ENCODE results near the gene TMEM25. TPM values are rescaled to one million over a fixed set of nuclear protein-coding genes. Genes with fewer than 3 reads are reported as not detected.

TMEM25 gene
- polyA plus RNA-seq, 1 donor from 2014 or later: 139 TPM

DNA sequence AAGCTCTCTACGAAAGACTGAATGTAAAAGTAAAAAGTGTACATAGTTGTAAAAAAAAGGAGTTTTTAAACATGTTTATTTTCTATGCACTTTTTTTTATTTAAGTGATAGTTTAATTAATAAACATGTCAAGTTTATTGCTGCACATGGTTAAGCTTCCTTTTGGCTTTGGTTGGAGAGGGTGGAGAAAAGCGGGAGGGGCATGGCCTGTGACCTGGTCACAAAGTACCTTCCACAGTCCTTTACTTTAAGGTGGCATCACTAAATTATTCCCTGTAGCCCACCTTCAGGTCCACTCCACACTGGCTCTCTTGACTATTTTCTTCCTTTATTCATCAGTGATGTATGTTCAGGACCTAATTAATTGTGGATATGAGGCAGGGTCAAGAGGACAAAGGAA, 4.3 kb upstream of the TMEM25 start:
- no peaks in the 10 kb centered on the region for H4K20me1 ChIP-seq (ENCODE audit: insufficient read depth)
- no peaks in the 10 kb centered on the region for H3F3A ChIP-seq (ENCODE audit: insufficient read depth, low read length, poor library complexity, severe bottlenecking)
- no peak overlapping the region for H2AFZ ChIP-seq (ENCODE audit: low read depth, low read length)
- no peaks in the 10 kb centered on the region for H3K9me2 ChIP-seq (ENCODE audit: insufficient read depth, low read length)
- no peak overlapping the region for H3K4me2 ChIP-seq (ENCODE audit: low read length)
- TF ChIP-seq EZH2 (IDR thresholded peaks at IDR 0.05; ENCODE audit: borderline replicate concordance, insufficient read depth, low read length, poor library complexity, severe bottlenecking): no peak
- TF ChIP-seq POLR2AphosphoS5 (IDR thresholded peaks at IDR 0.05): no peak
- no peak for TF ChIP-seq MXI1 (conservative IDR thresholded peaks at IDR 0.05; ENCODE audit: poor library complexity, severe bottlenecking)
- TF ChIP-seq TAF1 (IDR thresholded peaks at IDR 0.05; ENCODE audit: low read depth): no peak
- TF ChIP-seq, protein P1, sequence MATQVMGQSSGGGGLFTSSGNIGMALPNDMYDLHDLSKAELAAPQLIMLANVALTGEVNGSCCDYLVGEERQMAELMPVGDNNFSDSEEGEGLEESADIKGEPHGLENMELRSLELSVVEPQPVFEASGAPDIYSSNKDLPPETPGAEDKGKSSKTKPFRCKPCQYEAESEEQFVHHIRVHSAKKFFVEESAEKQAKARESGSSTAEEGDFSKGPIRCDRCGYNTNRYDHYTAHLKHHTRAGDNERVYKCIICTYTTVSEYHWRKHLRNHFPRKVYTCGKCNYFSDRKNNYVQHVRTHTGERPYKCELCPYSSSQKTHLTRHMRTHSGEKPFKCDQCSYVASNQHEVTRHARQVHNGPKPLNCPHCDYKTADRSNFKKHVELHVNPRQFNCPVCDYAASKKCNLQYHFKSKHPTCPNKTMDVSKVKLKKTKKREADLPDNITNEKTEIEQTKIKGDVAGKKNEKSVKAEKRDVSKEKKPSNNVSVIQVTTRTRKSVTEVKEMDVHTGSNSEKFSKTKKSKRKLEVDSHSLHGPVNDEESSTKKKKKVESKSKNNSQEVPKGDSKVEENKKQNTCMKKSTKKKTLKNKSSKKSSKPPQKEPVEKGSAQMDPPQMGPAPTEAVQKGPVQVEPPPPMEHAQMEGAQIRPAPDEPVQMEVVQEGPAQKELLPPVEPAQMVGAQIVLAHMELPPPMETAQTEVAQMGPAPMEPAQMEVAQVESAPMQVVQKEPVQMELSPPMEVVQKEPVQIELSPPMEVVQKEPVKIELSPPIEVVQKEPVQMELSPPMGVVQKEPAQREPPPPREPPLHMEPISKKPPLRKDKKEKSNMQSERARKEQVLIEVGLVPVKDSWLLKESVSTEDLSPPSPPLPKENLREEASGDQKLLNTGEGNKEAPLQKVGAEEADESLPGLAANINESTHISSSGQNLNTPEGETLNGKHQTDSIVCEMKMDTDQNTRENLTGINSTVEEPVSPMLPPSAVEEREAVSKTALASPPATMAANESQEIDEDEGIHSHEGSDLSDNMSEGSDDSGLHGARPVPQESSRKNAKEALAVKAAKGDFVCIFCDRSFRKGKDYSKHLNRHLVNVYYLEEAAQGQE (IDR thresholded peaks at IDR 0.05; ENCODE audit: borderline replicate concordance): no peak
- TF ChIP-seq EP300 (conservative IDR thresholded peaks at IDR 0.05; ENCODE audit: poor library complexity, severe bottlenecking): no peak
- TF ChIP-seq SMC3 (conservative IDR thresholded peaks at IDR 0.05; ENCODE audit: poor library complexity): no peak
- TF ChIP-seq RAD21 (conservative IDR thresholded peaks at IDR 0.05): no peak
- H3K36me3 ChIP-seq (ENCODE audit: insufficient read depth, low read length): peaks cover 5% of the 10 kb centered on the region
- H3K27ac ChIP-seq (ENCODE audit: low read length): no peak overlapping the region
- peaks cover 12% of the 10 kb centered on the region for H3K79me2 ChIP-seq (replicated peaks; ENCODE audit: insufficient read depth, low read length)
- H3K4me3 ChIP-seq (ENCODE audit: low read length): no peak overlapping the region
- H3K27me3 ChIP-seq (ENCODE audit: insufficient read depth, low read depth, low read length): no peaks in the 10 kb centered on the region
- no peak overlapping the region for H3K9ac ChIP-seq (ENCODE audit: low read length)
- H3K9me3 ChIP-seq (ENCODE audit: low read length): no peaks in the 10 kb centered on the region

DNA sequence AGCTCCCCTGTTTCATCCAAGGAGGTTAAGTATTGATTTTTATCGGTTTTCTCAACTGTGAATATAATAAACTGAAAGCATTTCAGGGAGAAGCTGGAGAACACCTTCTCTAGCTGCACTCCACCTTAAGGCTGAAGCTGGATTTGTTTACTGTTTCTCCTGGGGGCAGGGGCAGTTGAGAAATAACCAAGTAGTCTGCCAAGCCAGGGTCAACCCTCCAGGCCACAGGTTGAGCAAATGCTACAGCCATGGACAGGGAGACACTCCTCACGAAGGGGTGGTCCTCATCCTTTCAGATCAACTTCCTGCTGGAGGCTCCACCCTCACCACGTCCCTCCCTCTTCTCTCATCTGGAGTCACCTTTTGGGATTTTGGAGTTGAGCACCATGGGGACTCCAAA, 3.9 kb upstream of the TMEM25 start, which contains the start of gene TTC36:
TTC36 (plus strand) TSS at position 366 of the 400 bp plus-strand sequence; CDS start at position 387, 21 bp downstream.
- H2AFZ ChIP-seq (ENCODE audit: low read depth, low read length): no peak within 1 kb of the TSS
- TF ChIP-seq POLR2AphosphoS5 (IDR thresholded peaks at IDR 0.05) (no peak), EP300 (conservative IDR thresholded peaks at IDR 0.05; ENCODE audit: poor library complexity, severe bottlenecking) (no peak), TAF1 (IDR thresholded peaks at IDR 0.05; ENCODE audit: low read depth) (no peak), MXI1 (conservative IDR thresholded peaks at IDR 0.05; ENCODE audit: poor library complexity, severe bottlenecking) (no peak), SMC3 (conservative IDR thresholded peaks at IDR 0.05; ENCODE audit: poor library complexity) (no peak), RAD21 (conservative IDR thresholded peaks at IDR 0.05) (no peak)
- TF ChIP-seq, protein P2, sequence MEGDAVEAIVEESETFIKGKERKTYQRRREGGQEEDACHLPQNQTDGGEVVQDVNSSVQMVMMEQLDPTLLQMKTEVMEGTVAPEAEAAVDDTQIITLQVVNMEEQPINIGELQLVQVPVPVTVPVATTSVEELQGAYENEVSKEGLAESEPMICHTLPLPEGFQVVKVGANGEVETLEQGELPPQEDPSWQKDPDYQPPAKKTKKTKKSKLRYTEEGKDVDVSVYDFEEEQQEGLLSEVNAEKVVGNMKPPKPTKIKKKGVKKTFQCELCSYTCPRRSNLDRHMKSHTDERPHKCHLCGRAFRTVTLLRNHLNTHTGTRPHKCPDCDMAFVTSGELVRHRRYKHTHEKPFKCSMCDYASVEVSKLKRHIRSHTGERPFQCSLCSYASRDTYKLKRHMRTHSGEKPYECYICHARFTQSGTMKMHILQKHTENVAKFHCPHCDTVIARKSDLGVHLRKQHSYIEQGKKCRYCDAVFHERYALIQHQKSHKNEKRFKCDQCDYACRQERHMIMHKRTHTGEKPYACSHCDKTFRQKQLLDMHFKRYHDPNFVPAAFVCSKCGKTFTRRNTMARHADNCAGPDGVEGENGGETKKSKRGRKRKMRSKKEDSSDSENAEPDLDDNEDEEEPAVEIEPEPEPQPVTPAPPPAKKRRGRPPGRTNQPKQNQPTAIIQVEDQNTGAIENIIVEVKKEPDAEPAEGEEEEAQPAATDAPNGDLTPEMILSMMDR (IDR thresholded peaks at IDR 0.05; ENCODE audit: poor library complexity, severe bottlenecking): no peak
- TF ChIP-seq, protein P1 (IDR thresholded peaks at IDR 0.05; ENCODE audit: borderline replicate concordance): no peak
- H3K9ac ChIP-seq (ENCODE audit: low read length): no peak within 1 kb of the TSS
- H3F3A ChIP-seq (ENCODE audit: insufficient read depth, low read length, poor library complexity, severe bottlenecking): no peaks in the 10 kb centered on the region
- H3K27me3 ChIP-seq (ENCODE audit: insufficient read depth, low read depth, low read length): no peaks in the 10 kb centered on the region
- peaks cover 16% of the 10 kb centered on the region for H3K79me2 ChIP-seq (replicated peaks; ENCODE audit: insufficient read depth, low read length)
- H3K36me3 ChIP-seq (ENCODE audit: insufficient read depth, low read length): peaks cover 5% of the 10 kb centered on the region
- no peak within 1 kb of the TSS for H3K4me3 ChIP-seq (ENCODE audit: low read length)
- H4K20me1 ChIP-seq (ENCODE audit: insufficient read depth): no peaks in the 10 kb centered on the region
- no peaks in the 10 kb centered on the region for H3K9me2 ChIP-seq (ENCODE audit: insufficient read depth, low read length)
- no peaks in the 10 kb centered on the region for H3K9me3 ChIP-seq (ENCODE audit: low read length)
- H3K27ac ChIP-seq (ENCODE audit: low read length): no peak within 1 kb of the TSS
- H3K4me2 ChIP-seq (ENCODE audit: low read length): no peak within 1 kb of the TSS

All from neural cell (in vitro differentiated cells).